Mucosa of descending colon (tissue), 3 donors: ENCODE results near the gene PRUNE2. TPM values are rescaled to one million over a fixed set of nuclear protein-coding genes. Genes with fewer than 3 reads are reported as not detected.
"Not testable (repeated sequence)": the region's sequence is repeated elsewhere in the genome, so short reads cannot be mapped to it uniquely, and the experiment has no call there.

Source experiments
- ATAC-seq: fragments of 200-7000 bp; cut with Tn5 transposase; one replicate; pipeline ENCODE4 v1.9.1; 2020; ENCODE audit warnings: mild to moderate bottlenecking, moderate library complexity
- DNase-seq, 3 donors: peaks; one replicate each; pipeline ENCODE4 v3.0.0-alpha.2; 2020
- H3K36me3 ChIP-seq: fragments of 200-600 bp; one replicate; pipeline ENCODE4 v1.8.0; 2021; ENCODE audit warnings: low read depth, mild to moderate bottlenecking
- H3K4me1 ChIP-seq: fragments of 200-600 bp; one replicate; pipeline ENCODE4 v1.8.0; 2021; ENCODE audit warnings: low read depth, mild to moderate bottlenecking
- H3K4me3 ChIP-seq: fragments of 200-600 bp; one replicate; pipeline ENCODE4 v1.8.0; 2021; ENCODE audit warnings: mild to moderate bottlenecking
- H3K9me3 ChIP-seq: fragments of 200-600 bp; one replicate; pipeline ENCODE4 v1.8.0; 2021; ENCODE audit warnings: mild to moderate bottlenecking
- intact Hi-C, 2 donors: fragments of 100-400 bp; cut with DNase I in 1 of 2; cut with micrococcal nuclease in 1 of 2; formaldehyde crosslinking; loops; one replicate each; pipeline versions ENCODE4 v1.11.0 to v1.11.1; 2022; cut with DNase I, micrococcal nuclease
- total RNA-seq, 3 donors: library from RNA; stranded (reverse); fragmentation: NEBNext Ultra II Directional in 2 of 3; extraction: Animal tissue kit (Norgen Biotek cat#: 25700) in 2 of 3; gene quantifications; one replicate each; pipeline versions ENCODE4 v1.2.1 to v1.2.4, GENCODE V29; 2021 to 2023
- TF ChIP-seq, protein P1 (sequence below): fragments of 200-600 bp; IDR thresholded peaks from one replicate; pipeline ENCODE4 v1.8.0; 2022; ENCODE audit warnings: antibody characterized with exemption, mild to moderate bottlenecking
- donor health status: DM: no; HTN: no; CAD: no; lungs with moderate emphysema.
- donor health status: DM: no; HTN: no; CAD: no.
- donor health status: DM: no; HTN: yes; CAD: no.

PRUNE2 gene
- total RNA-seq, 3 donors from 2014 or later, result 48.2 to 437 (median 62.4) TPM

- no peak for ATAC-seq
Observed at GRCh38 chr9:76602199-76602598, 303.7 kb downstream of the PRUNE2 start.

GRCh38 chr9:76600007-76600615 is 305.8 kb downstream of the PRUNE2 start:
- ATAC-seq, result no peak
- TF ChIP-seq, protein P1, sequence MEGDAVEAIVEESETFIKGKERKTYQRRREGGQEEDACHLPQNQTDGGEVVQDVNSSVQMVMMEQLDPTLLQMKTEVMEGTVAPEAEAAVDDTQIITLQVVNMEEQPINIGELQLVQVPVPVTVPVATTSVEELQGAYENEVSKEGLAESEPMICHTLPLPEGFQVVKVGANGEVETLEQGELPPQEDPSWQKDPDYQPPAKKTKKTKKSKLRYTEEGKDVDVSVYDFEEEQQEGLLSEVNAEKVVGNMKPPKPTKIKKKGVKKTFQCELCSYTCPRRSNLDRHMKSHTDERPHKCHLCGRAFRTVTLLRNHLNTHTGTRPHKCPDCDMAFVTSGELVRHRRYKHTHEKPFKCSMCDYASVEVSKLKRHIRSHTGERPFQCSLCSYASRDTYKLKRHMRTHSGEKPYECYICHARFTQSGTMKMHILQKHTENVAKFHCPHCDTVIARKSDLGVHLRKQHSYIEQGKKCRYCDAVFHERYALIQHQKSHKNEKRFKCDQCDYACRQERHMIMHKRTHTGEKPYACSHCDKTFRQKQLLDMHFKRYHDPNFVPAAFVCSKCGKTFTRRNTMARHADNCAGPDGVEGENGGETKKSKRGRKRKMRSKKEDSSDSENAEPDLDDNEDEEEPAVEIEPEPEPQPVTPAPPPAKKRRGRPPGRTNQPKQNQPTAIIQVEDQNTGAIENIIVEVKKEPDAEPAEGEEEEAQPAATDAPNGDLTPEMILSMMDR, result no peak
- H3K4me1 ChIP-seq, result no peaks in the 10 kb centered on the region
- no peak overlapping the region for H3K4me3 ChIP-seq
- intact Hi-C loops, result no loop called here
- no peaks in the 10 kb centered on the region for H3K36me3 ChIP-seq
- no peak for DNase-seq
- no peaks in the 10 kb centered on the region for H3K9me3 ChIP-seq

More at GRCh38 chr9:76602199-76602598, 303.7 kb downstream of the PRUNE2 start:
- no peak for DNase-seq
- Histone ChIP-seq H3K9me3 (no peaks in the 10 kb centered on the region), H3K4me1 (no peaks in the 10 kb centered on the region), H3K4me3 (no peak overlapping the region), H3K36me3 (no peaks in the 10 kb centered on the region)
- intact Hi-C loops, result no loop called here
- TF ChIP-seq, protein P1, result no peak

DNA sequence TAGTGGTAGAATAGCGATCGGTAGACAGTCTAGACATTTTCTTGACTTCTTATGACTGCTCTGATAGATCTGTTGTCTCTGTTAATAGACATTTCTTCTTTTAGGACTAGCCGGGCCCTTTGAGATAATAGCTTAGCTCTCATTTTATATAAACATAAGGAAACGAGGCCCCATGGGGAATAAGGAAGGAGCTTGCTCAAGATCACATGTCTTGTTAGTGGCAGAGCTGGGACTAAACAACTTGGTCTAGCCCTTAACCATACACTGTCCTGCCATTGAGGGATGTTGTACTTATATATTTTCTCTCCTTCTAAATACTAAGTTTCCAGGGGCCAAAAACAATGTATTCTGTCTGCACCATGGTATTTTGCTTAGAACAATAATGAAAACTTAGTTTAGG is 306.9 kb downstream of the PRUNE2 start:
- Histone ChIP-seq H3K36me3 (no peaks in the 10 kb centered on the region), H3K4me1 (no peaks in the 10 kb centered on the region), H3K4me3 (no peak overlapping the region), H3K9me3 (no peaks in the 10 kb centered on the region)
- intact Hi-C loops, result no loop called here
- DNase-seq (no peak), ATAC-seq (no peak)
- TF ChIP-seq, protein P1, result no peak

DNA sequence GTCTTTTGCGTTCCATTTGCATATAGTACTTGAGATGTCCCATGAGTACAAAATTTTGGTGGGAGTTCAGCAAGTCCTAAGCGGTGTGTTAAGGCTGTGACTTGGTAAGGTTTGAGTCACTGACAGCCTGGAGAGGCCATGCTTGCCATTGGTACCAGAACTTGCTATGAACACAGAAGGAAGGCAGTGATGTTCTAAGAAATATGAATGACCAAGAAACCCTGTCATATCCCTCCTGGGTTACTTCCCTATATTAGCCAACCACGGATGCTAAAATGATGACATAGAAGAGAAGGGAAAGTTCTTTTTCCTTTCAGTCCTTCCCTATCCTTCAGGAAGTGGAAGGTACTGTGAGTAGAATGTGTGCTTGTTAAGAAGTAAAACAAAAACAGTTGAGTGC is 310.3 kb downstream of the PRUNE2 start:
- Histone ChIP-seq H3K4me3 (no peak overlapping the region), H3K9me3 (no peaks in the 10 kb centered on the region), H3K36me3 (no peaks in the 10 kb centered on the region), H3K4me1 (no peaks in the 10 kb centered on the region)
- ATAC-seq (peak; percentile 32), DNase-seq (no peak)
- intact Hi-C loops, result no loop called here
- TF ChIP-seq, protein P1, result no peak

DNA sequence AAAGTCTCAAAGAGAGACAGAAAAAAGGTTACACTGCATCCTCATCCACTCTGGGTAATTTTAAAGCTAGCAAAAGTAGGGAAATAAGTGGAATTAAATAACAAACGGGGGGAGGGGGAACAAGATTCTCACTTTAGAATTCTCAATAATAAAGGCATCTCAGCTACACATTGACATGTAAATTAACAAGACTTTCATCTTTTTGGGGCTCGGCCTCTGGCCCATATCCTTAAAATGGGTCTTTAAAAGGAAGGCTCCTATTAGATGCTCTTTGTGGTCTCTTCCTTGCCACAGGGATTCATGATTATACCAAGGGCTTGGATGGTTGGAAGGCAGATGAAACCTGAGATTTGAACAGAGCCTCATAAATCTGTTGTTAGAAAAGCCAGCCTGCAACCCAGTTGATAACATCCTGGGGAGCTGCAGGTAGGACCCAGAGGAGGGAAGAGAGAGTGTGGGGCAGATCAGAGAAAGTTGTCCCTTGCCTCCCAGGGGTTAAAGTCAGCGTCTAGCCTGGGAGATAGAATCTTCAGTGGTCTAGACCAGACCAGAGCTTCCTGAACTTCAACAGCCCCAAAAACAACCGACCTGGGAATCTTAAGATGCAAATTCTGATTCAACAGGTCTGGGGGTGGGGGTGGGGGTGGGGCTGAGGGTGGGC is 311.0 kb downstream of the PRUNE2 start:
- TF ChIP-seq, protein P1, result no peak
- DNase-seq (no peak), ATAC-seq (no peak)
- intact Hi-C loops, result no loop called here
- H3K9me3 ChIP-seq, result no peaks in the 10 kb centered on the region
- H3K36me3 ChIP-seq, result no peaks in the 10 kb centered on the region
- H3K4me1 ChIP-seq, result no peaks in the 10 kb centered on the region
- H3K4me3 ChIP-seq, result no peak overlapping the region

- H3K4me1 ChIP-seq, H3K36me3 ChIP-seq, intact Hi-C loops, H3K9me3 ChIP-seq, H3K4me3 ChIP-seq, DNase-seq: not testable (repeated sequence)
- peak; percentile 40 for ATAC-seq
Observed at GRCh38 chr9:76593961-76594735, 311.8 kb downstream of the PRUNE2 start.
